DMS79 treated with DMSO at 0.1 percent for 48 hours (cell line): Measurements from ENCODE around the gene CBX7.

Experiments
- DNase-seq: peaks from one replicate; lab custom pipeline; 2025; lab: John Stamatoyannopoulos, UW

Gene CBX7

DNA sequence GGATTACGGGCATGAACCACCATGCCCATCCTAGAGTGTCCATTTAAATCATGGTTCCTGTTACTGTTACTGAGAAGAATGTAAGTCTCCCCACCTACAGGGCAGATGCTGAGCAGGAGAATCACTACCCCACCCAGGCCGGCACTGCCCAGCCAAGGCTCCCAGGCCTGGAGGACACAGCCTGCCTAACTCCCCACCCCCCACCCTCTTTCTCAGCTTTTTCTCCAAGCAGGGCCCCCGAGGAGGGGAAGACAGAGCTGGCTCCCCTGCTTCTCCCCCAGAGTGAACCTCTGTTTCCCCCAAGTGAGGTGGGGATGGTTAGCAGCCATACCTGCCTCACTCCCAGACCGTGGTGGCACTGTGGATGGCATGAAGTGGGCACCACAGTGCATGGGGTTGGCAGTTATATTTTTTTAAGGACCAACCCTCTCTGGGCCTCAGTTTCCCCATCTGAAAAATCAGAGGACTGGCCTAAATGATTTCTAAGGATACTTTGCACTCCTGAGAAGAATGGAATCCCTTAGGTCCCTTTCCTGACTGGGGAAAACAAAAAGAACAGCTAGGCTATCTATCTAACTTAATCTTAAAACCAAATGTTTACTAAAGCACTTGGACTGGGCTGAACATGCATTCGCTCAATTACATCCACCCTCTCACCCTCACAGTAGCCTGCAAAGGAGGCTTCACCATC lies 5.0 kb downstream of the CBX7 start:
- DNase-seq, result no peak

DNA sequence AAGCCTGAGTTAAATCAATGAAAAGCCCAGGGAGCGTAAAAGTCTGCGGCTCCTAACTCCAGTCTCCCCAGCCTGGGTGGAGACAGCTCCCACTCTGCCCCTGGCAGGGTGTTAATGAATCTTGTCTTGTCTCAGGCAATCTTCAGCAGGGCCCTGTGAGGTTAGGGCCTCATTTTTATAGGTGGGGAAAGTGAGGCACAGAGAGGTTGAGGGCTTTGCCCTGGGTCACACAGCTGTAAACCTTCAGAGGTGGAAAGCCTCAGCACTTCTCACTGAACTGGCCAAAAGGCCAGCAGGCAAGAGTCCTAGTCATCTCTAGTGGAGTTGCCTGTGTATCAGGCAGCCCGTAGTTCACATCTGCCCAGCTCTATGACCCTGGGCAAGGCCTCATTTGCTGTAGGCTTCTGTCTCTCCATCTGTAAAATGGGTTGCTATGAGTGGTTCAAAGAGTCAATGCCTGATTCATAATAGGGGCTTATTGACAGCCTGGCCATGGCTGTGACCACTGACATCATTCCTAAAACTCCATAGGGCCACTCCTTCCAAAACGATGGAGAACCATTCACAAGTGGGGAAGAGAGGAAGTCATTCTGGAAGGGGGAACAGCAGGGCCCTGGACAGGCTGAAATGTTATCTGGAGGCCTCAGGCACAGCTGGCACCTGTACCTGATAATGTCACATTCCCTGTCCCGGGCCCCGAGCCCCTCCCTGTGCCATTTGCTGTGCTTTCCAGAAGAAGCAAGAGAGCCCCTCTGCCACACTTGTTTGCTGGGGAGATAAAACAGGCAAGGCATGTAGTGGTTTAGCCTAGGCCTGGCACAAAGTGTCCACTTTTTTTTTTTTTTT lies 6.0 kb downstream of the CBX7 start:
- DNase-seq, result no peak

DNA sequence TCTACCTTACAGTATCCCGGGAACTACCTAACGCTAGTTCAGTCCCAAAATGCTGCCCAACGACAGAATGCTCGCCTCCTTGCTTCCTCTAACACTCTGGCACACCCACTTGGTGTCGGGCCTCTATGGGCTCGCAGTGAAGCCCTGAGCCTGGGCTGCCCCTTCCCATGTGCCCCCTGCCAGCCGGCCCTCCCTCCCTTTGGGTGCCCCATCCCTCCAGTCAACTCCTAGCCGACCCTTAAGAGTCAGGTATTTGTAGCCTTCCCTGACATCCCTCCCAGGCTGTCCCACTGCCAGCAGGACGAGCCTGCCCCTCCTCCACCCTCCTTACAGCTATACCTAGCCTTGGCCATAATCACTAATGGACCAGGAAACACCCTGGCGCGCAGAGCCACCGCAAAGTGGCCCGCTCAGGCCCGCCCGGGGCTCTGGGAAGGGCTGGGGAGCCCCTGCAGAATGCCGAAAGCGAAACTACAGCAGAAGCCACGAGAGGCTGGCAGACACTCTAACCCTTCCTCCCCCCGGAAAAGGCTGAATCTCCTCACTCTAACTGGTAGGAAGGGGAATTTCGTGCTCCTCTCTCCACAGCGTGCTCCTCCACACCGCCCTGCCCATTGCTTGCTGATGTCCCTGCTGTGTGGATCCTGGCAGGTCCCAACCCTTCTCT lies 8.2 kb downstream of the CBX7 start:
- peak; percentile 8 for DNase-seq

- no peak for DNase-seq
Measured at GRCh38 chr22:39142088-39142680, 10.3 kb downstream of the CBX7 start.

- no peak for DNase-seq
Measured at GRCh38 chr22:39139933-39140332, 12.5 kb downstream of the CBX7 start.

DNA sequence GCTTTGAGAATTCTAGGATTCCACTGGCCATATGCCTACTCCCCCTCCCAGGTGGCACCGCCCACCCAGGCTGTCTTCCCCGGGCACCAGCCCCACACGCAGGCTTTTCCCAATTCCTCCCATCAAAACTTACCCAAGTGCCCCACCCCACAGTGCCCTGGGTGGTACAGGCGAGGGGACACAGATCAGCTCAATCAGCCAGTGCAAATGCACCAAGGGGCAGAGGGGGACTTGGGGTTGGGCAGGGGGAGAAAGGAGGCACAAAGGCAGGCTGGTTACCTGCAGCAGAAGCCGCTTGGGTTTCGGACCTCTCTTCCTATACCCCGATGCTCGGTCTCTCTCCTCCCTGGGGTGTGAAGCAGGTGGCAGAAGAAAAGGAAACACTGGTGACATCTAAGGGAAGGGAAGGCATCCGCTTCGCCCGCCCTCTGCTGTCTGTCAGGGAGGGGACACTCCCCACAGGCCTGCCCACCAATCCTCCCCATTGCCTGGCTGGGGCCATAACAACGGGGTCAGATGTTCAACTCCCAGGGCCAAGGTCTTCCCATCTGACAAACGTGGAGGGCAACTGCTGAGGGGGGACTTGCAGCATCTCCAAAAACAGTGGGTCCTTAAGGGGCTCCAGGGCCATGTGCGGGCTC lies 14.0 kb downstream of the CBX7 start:
- no peak for DNase-seq

GRCh38 chr22:39136317-39136716 lies 16.2 kb downstream of the CBX7 start:
- no peak for DNase-seq

- no peak for DNase-seq
Measured at GRCh38 chr22:39135092-39135896, 17.2 kb downstream of the CBX7 start.

DNA sequence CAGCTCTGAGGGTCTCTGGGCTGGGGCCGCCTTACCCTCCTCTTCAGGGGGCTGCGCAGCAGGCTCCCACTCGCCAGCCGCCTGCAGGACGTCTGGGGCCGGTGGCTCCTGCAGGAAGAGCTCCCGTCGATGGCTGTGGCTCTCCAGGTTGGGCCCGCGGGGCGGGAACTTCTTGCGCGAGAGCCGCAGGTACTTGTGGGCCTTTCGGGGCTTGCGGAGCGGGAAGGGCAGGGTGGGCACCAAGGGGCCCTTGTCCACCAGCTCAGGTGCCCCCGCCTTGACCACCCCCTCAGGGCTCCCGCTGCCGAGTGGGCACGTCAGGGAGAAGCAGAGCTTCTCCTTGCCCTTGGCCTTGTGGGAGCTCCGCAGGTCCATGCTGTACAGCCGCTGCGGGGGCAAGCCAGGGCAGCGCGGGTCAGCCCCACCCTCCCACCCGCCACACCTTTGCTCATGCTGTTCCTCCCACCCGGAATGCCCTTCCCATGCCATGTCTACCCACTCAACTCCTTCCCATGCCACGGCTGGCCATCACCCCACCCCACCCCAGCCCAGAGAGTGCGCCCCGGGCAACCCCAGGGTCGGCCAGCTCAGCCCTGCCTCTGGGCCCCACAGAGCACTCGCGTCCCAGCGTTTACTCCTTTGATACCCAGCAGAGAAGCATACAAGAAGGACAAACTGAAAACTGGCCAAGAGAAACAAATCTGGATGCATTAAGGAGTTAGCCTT lies 18.0 kb downstream of the CBX7 start:
- no peak for DNase-seq

GRCh38 chr22:39133871-39134270 lies 18.6 kb downstream of the CBX7 start:
- no peak for DNase-seq

DNA sequence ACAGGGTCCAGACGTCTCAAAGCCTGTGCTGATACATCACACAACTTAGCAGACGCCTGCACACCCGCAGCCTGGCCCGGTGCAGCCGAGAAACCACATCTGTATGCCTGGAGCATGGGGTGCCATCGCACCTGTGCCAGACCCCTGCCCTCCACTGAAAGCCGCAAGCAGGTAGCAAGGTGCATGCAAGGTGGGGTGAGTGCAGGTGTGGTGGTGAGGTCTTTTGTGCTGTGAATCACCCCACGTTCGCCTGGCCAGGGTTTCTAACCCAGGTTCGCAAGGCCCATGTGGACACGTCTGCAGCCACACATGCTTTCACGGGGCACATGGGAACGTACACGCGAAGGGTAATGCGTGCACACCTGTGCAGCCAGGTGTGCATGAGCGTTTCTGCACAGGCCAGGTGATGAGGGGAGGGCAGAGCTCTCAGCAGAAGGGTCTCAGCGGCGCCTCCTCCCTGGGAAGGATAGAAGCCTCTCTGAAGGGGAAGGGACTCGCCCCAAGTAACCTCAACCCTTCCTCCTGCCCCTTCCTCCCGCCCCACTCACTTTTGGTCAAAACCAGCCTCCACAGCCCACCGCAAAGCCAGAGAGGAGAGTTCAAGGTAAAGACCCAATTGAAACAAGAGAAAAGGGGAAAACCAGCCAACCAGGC lies 19.5 kb downstream of the CBX7 start:
- DNase-seq, result no peak

GRCh38 chr22:39132281-39132680 lies 20.2 kb downstream of the CBX7 start:
- no peak for DNase-seq

DNA sequence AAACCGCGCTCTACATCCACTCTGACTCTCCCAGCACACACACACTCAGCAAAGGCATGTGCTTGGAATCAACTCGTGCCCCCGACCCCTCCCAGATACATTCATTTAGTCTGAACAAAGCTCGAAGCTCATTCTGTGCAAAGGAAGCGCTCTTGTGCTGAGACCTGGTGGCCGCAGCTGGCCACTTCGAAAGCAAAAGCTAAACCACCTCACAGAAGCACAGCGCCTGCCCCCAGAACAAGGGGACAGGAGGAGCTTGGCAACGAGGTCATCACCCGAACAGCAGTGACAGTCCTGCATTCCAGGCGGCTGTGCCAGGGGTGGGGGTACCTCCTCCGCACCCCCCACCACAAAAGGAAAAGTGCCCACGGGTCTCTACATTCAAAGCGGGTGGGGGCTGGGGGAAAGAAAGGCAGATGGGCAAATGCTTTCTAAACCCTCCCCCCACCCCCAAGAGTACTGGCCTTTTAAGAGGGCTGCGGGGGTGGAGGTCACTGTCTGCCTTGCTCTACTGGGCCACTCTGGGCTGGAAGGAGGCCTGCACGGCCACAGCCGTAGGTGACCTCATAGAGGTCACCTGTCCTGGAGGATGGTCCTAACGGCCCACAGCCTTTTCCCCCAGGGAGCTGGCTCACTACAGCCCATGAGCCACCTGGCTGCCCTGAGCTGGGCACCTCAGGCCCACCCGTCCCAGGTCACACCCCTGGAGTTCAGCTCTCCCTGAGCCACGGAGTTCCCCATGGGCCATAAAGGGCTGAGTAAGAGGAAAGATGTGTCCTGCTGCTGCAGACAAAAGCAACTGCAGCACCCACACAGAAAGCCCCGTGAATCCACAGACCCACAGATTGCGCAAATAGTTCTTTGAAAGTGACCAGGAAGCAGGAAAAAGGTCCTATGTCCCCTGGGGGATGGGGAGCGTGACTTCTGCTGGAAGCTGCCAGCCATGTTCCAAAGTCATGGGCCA lies 21.3 kb downstream of the CBX7 start:
- DNase-seq, result no peak

DNA sequence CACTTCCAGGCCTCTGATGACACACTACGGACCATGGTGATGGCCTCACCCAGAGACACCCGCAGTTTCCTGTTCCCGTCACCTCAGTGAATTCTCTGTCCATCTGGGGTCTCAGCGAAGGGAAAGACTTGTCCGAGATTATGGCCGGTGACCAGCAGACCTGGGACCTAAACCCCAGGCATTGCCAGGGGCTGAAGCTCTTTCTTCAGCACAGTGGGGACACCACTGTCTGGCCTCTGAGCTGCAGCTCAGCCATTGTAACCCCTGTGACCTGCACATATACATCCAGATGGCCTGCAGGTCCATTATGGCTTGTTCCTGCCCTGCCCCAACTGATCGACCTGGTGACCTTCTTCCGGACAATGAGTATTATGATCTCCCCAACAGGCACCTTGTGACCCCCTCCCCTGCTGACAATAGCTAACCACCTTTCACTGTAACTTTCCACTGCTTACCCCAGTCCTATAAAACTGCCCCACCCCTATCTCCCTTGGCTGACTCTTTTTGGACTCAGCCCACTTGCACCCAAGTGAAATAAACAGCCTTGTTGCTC lies 22.3 kb downstream of the CBX7 start:
- DNase-seq, result no peak

DNA sequence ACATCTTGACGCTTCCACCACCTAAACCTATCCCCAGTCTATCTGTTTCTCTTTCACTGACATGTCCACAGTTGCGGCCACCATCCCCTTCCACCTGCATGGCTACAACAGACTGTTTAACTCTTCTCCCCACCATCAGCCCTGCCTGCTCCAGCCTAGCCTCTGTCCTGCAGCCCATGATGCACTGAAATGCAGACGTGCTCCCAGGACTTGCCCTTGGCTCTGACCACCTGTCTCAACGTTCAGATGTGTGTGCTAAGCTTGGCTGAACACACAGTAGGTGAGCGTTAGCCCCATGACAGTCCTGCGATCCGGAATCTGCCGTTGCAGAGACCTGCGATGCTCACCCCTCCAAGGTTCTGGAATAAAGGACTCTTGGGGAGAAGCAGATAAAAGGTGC lies 22.7 kb downstream of the CBX7 start:
- no peak for DNase-seq

- no peak for DNase-seq
Measured at GRCh38 chr22:39129081-39129480, 23.4 kb downstream of the CBX7 start.

GRCh38 chr22:39128508-39128907 lies 24.0 kb downstream of the CBX7 start:
- DNase-seq, result no peak

DNA sequence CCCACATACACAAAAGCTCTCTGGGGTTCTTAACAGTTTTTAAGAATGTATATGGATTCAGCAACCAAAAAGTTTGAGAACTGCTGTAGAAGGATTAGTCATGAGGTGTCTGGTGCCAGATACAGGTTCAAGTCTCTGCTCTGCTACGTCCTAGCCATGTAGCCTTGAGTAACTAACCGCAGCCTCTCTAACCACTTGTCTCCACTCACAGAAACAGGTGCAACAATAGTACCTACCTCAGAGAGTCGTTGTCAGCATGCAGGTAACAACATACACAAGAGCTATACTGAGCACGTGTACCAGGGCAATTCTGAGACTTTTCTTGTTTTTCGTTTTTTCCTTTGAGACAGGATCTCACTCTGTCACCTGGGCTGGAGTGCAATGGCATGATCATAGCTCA lies 26.9 kb downstream of the CBX7 start:
- DNase-seq, result peak; percentile 5
